Measurements from ENCODE around the gene MPP7. TPM values are rescaled to one million over a fixed set of nuclear protein-coding genes. Genes with fewer than 3 reads are reported as not detected.
"Not testable (repeated sequence)": the region's sequence is repeated elsewhere in the genome, so short reads cannot be mapped to it uniquely, and the experiment has no call there.

The MPP7 gene
- total RNA-seq: 10 to 100 TPM; 10.1 to 16.1 TPM

DNA sequence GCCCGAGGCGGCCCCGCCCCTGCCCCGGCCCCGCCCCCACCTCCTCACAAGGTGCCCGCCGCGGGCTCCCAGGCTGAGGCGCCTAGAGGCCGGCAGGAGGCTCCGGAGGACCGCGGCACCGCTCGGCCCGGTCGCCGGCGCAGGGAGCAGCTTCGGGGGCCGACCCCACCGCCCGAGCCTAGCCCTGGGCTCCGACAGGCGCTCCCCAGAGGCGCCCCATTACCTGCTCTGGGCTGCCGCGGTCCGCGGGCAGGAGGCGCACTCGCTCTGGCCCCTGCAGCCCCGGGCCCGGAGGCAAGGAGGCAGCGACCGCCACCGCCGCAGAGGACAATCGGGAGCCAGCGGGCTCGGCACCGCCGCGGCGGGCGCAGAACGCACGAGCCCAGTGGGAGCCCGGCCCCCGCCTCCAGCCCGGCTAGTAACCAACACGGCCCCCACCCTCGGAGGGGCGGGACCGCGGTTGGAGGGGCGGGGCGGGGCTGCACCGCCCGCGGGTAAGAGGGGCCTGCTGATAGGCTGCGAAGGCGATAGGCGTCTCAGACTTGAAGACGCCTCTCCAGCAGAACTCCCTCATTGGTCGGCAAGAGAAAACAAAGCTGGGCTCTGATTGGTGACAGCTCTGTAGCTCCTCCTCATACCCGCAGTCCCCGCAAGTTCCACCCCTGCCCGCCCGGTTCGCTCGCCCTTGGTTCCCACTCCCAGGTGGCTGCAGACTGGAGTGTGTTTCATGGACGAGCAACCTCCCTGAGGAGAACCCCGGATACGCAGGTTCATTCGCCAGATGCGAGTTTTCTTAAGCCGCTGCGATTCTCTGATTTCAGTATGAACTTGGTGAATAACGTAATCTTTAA, at the start of gene MPP7:
Gene MPP7 (minus strand): TSS at position 427 of the 851 bp plus-strand sequence. CDS start 64,460 bp downstream, outside the sequence.
- peak; percentile 20 to 71 (median 44) for TF ChIP-seq CTCF (IDR thresholded peaks at IDR 0.05)
- peak; percentile 86 for TF ChIP-seq POLR2AphosphoS5 (IDR thresholded peaks at IDR 0.05)
- peak; percentile 70 for TF ChIP-seq POLR2A (IDR thresholded peaks at IDR 0.05)

GRCh38 chr10:28349892-28350291, 47.0 kb upstream of the MPP7 start:
- Histone ChIP-seq H3K4me3 (no peak overlapping the region), H3K27ac (no peak overlapping the region), H3K9me3 (no peaks in the 10 kb centered on the region), H3K27me3 (replicated peaks; ENCODE audit: insufficient read depth) (no peaks in the 10 kb centered on the region), H3K36me3 (no peaks in the 10 kb centered on the region), H3K4me1 (replicated peaks) (no peaks in the 10 kb centered on the region)
- TF ChIP-seq CTCF (IDR thresholded peaks at IDR 0.05): no peak
- no peak for TF ChIP-seq POLR2AphosphoS5 (IDR thresholded peaks at IDR 0.05)
- no peak for TF ChIP-seq POLR2A (IDR thresholded peaks at IDR 0.05)
- intact Hi-C loops (cut with DNase I): no loop called here
- no peak for DNase-seq (ENCODE audit: low spot score)
- 65% methylated on average over 3 of the region's 3 CpGs for WGBS

More for the DNA sequence above, at the start of gene MPP7:
- H3K27ac ChIP-seq: peak within 1 kb of the TSS; percentile 89 to 95
- DNase-seq (ENCODE audit: low spot score): peak; percentile 98
- no peaks in the 10 kb centered on the region for H3K4me1 ChIP-seq (replicated peaks)
- H3K9me3 ChIP-seq: no peaks in the 10 kb centered on the region
- H3K4me3 ChIP-seq: peak within 1 kb of the TSS; percentile 82 to 89
- intact Hi-C loops (cut with DNase I): loop anchor here (2.0 to 5.0 kb wide), 4 partner anchors 26 to 556 kb away; partner anchors contain the start of gene MKX
- under 1% methylated on average over 53 of the region's 80 CpGs for WGBS
- no peaks in the 10 kb centered on the region for H3K27me3 ChIP-seq (replicated peaks; ENCODE audit: insufficient read depth)
- no peaks in the 10 kb centered on the region for H3K36me3 ChIP-seq

DNA sequence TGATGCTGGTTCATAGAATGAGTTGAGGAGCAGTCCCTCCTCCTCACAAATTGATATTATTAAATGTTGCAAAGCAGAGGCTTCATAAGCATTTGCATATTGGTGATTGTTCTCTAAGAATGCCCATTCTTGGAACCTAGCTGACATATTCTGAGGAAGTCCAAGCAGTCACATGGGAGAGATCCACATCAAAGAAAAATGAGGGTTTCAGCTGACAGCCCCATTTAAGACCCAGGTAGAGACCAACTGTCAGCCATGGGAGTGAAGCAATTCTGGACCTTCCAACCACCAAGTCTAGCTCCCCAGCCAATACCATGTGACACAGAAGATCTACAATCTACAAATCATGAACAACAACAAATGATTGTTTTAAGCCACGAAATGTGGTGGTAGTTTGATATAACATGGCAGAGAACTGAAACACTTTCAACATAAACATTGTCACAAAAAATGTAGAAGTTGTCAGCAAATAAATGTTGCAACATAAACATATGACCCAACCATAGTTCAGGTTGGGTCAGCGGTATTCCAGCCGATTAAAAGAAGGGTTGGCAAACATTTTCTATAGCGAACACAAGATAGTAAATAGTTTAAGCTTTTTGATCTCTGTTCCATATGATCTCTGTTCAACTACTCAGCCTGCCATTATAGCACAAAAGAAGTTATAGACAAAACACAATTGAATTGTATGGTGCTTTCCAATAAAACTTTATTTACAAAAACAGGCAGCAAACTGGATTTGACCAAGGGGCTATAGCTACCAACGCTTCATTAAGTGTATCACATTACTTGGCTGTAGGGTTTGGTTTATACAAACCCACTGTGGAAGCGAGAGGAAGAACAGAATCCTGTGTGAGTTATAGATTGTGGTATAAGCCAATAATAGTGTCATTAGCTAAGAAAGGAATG, 41.4 kb upstream of the MPP7 start:
- no peak for TF ChIP-seq CTCF (IDR thresholded peaks at IDR 0.05)
- TF ChIP-seq POLR2AphosphoS5 (IDR thresholded peaks at IDR 0.05): no peak
- no peak for TF ChIP-seq POLR2A (IDR thresholded peaks at IDR 0.05)
- Histone ChIP-seq H3K4me3 (no peak overlapping the region), H3K27me3 (replicated peaks; ENCODE audit: insufficient read depth) (no peaks in the 10 kb centered on the region), H3K9me3 (no peaks in the 10 kb centered on the region), H3K36me3 (no peaks in the 10 kb centered on the region), H3K4me1 (replicated peaks) (no peaks in the 10 kb centered on the region), H3K27ac (no peak overlapping the region)
- no peak for DNase-seq (ENCODE audit: low spot score)
- intact Hi-C loops (cut with DNase I): no loop called here
- WGBS: 77% methylated on average over 6 of the region's 6 CpGs

DNA sequence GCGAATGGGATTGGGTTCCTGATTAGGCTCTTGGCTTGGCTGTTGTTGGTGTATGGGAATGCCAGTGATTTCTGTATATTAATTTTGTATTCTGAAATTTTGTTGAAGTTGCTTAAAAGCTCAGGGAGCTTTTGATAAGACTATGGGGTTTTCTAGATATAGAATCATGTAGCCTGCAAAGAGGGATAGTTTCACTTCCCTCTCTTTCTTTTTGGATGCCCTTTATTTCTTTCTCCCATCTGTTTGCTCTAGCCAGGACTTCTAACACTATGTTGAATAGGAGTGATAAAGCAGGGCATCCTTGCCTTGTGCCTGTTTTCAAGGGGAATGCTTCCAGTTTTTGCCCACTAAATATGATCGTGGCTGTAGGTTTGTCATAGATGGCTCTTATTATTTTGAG, 40.4 kb upstream of the MPP7 start:
- no peak for TF ChIP-seq CTCF (IDR thresholded peaks at IDR 0.05)
- TF ChIP-seq POLR2AphosphoS5 (IDR thresholded peaks at IDR 0.05): no peak
- no peak for TF ChIP-seq POLR2A (IDR thresholded peaks at IDR 0.05)
- no peak for DNase-seq (ENCODE audit: low spot score)
- Histone ChIP-seq H3K4me1 (replicated peaks) (no peaks in the 10 kb centered on the region), H3K9me3 (no peaks in the 10 kb centered on the region), H3K27me3 (replicated peaks; ENCODE audit: insufficient read depth) (no peaks in the 10 kb centered on the region), H3K4me3 (no peak overlapping the region), H3K27ac (no peak overlapping the region), H3K36me3 (no peaks in the 10 kb centered on the region)
- intact Hi-C loops (cut with DNase I): no loop called here
- 92% methylated on average over 2 of the region's 2 CpGs for WGBS

DNA sequence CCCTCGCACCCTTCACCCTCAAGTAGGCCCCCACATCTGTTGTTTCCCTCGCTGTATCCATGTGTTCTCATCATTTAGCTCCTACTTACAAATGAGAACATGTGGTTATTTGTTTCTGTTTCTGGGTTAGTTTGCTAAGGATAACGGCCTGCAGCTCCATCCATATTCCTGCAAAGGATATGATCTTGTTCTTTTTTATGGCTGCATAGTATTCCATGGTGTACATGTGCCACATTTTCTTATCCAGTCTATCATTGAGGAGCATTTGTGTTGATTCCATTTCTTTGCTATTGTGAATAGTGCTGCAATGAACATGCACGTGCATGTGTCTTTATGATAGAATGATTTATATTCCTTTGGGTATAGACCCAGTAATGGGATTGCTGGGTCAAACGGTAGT, 38.8 kb upstream of the MPP7 start:
- DNase-seq (ENCODE audit: low spot score); intact Hi-C loops (cut with DNase I); H3K9me3 ChIP-seq; H3K4me1 ChIP-seq (replicated peaks); H3K4me3 ChIP-seq; H3K27ac ChIP-seq; H3K36me3 ChIP-seq; H3K27me3 ChIP-seq (replicated peaks; ENCODE audit: insufficient read depth): not testable (repeated sequence)
- WGBS: 92% methylated on average over 5 of the region's 5 CpGs

Measured in prostate gland (tissue), 2 donors.